IMR-90 (cell line): ENCODE data around the gene ARPP21. TPM values are rescaled to one million over a fixed set of nuclear protein-coding genes. Genes with fewer than 3 reads are reported as not detected.

Source experiments
- ATAC-seq: fragments of 200-7000 bp; cut with Tn5 transposase; 2 replicates; pipeline ENCODE4 v1.9.1; 2020; ENCODE audit warnings: low read depth, mild to moderate bottlenecking, moderate library complexity
- Bru-seq: library from RNA; stranded (reverse); fragments of 400-500 nt; gene quantifications from one replicate; lab custom pipeline; 2021; lab: Mats Ljungman, UMichigan
- BruChase-seq, 2 experiments: library from RNA; stranded (reverse); fragments of 400-500 nt; gene quantifications; one replicate each; lab custom pipeline; 2021; lab: Mats Ljungman, UMichigan
- BruUV-seq: library from RNA; stranded (reverse); fragments of 400-500 nt; replicated peaks from 2 replicates; lab custom pipeline; 2021; lab: Mats Ljungman, UMichigan
- CTCF ChIA-PET: fragments of 300-600 bp; formaldehyde crosslinking; extraction: SDS; loops from one replicate; lab custom pipeline; 2021; ENCODE audit warnings: antibody characterized with exemption; lab: Yijun Ruan, JAX
- POLR2A ChIA-PET: fragments of 300-600 bp; sonication (Branson Sonifier 250); formaldehyde crosslinking; loops from one replicate; lab custom pipeline; 2022; ENCODE audit warnings: antibody characterized with exemption; ENCODE audit not compliant: unreplicated experiment; lab: Charles Lee
- DNase-seq: peaks from one replicate; pipeline ENCODE4 v3.0.0; 2013
- H2AFZ ChIP-seq: replicated peaks from 2 replicates; pipeline ENCODE3; 2013; ENCODE audit warnings: low read length, mild to moderate bottlenecking; ENCODE audit not compliant: poor library complexity
- H2AK5ac ChIP-seq: 2 replicates; pipeline ENCODE4 v1.6.1; 2013; ENCODE audit warnings: low read depth, low read length, inconsistent platforms
- H2AK9ac ChIP-seq: replicated peaks from 2 replicates; pipeline ENCODE3; 2013; ENCODE audit warnings: mild to moderate bottlenecking, low read depth, low read length, moderate library complexity; ENCODE audit not compliant: poor library complexity
- H2BK120ac ChIP-seq: 2 replicates; pipeline ENCODE4 v1.6.1; 2013; ENCODE audit warnings: low read depth, low read length, inconsistent platforms
- H2BK15ac ChIP-seq: 3 replicates; pipeline ENCODE4 v1.6.1; 2013; ENCODE audit warnings: low read depth, low read length, inconsistent platforms
- H2BK20ac ChIP-seq: 2 replicates; pipeline ENCODE4 v1.6.1; 2013; ENCODE audit warnings: low read depth, mild to moderate bottlenecking, inconsistent platforms, low read length, moderate library complexity
- H2BK5ac ChIP-seq: 2 replicates; pipeline ENCODE4 v1.6.1; 2013; ENCODE audit warnings: mild to moderate bottlenecking, low read depth, low read length, inconsistent platforms; ENCODE audit not compliant: poor library complexity, severe bottlenecking
- H3K14ac ChIP-seq: replicated peaks from 2 replicates; pipeline ENCODE4 v1.6.1; 2013; ENCODE audit warnings: low read depth, low read length, inconsistent platforms
- H3K18ac ChIP-seq: 2 replicates; pipeline ENCODE4 v1.6.1; 2013; ENCODE audit warnings: low read depth, low read length, control low read depth
- H3K23ac ChIP-seq: 2 replicates; pipeline ENCODE4 v1.6.1; 2013; ENCODE audit warnings: low read depth, low read length, inconsistent platforms
- H3K27ac ChIP-seq: 2 replicates; pipeline ENCODE4 v1.5.1; 2013; ENCODE audit warnings: mild to moderate bottlenecking, control low read depth, low read length; ENCODE audit not compliant: insufficient read depth
- H3K27me3 ChIP-seq: 2 replicates; pipeline ENCODE4 v1.6.1; 2013; ENCODE audit warnings: low read length; ENCODE audit not compliant: control insufficient read depth, insufficient read depth
- H3K36me3 ChIP-seq: 2 replicates; pipeline ENCODE4 v1.6.1; 2013; ENCODE audit warnings: low read length, mixed read lengths; ENCODE audit not compliant: control insufficient read depth, insufficient read depth
- H3K4ac ChIP-seq: 2 replicates; pipeline ENCODE4 v1.6.1; 2013; ENCODE audit warnings: low read depth, low read length, inconsistent platforms
- H3K4me1 ChIP-seq: 2 replicates; pipeline ENCODE4 v1.6.1; 2013; ENCODE audit warnings: low read length, mixed read lengths; ENCODE audit not compliant: control insufficient read depth, insufficient read depth
- H3K4me2 ChIP-seq: 2 replicates; pipeline ENCODE4 v1.6.1; 2013; ENCODE audit warnings: low read depth, mild to moderate bottlenecking, control low read depth, low read length, moderate library complexity
- H3K4me3 ChIP-seq: 2 replicates; pipeline ENCODE4 v1.5.1; 2013; ENCODE audit warnings: low read depth, mild to moderate bottlenecking, control low read depth, low read length, moderate library complexity; ENCODE audit not compliant: insufficient read depth
- H3K56ac ChIP-seq: 2 replicates; pipeline ENCODE4 v1.6.1; 2013; ENCODE audit warnings: low read length, inconsistent platforms; ENCODE audit not compliant: insufficient read depth; ENCODE audit errors: extremely low read depth
- H3K79me1 ChIP-seq, 2 experiments: 2 replicates each; pipeline ENCODE4 v1.6.1; 2013; ENCODE audit warnings: low read length in 2 of 2, inconsistent platforms in 1 of 2, low read depth in 1 of 2
- H3K9ac ChIP-seq: 2 replicates; pipeline ENCODE4 v1.6.1; 2013; ENCODE audit warnings: low read depth, low read length, control low read depth
- H3K9me1 ChIP-seq: 2 replicates; pipeline ENCODE4 v1.6.1; 2013; ENCODE audit warnings: low read length, inconsistent platforms; ENCODE audit not compliant: insufficient read depth
- H3K9me3 ChIP-seq: 2 replicates; pipeline ENCODE4 v1.6.1; 2013; ENCODE audit warnings: low read length; ENCODE audit not compliant: control insufficient read depth, insufficient read depth
- H4K20me1 ChIP-seq: 2 replicates; pipeline ENCODE4 v1.6.1; 2013; ENCODE audit warnings: low read length, inconsistent platforms; ENCODE audit not compliant: insufficient read depth
- H4K5ac ChIP-seq: 2 replicates; pipeline ENCODE4 v1.6.1; 2013; ENCODE audit warnings: mild to moderate bottlenecking, low read depth, low read length, control low read depth
- H4K8ac ChIP-seq, 2 experiments: 2 replicates each; pipeline ENCODE4 v1.6.1; 2013; ENCODE audit warnings: low read depth in 2 of 2, low read length in 2 of 2, control low read depth in 1 of 2, inconsistent platforms in 1 of 2
- H4K91ac ChIP-seq: 2 replicates; pipeline ENCODE4 v1.6.1; 2013; ENCODE audit warnings: low read depth, low read length, inconsistent platforms; ENCODE audit not compliant: insufficient read depth
- BHLHE40 ChIP-seq: fragments of 150-350 bp; IDR thresholded peaks from 2 replicates; pipeline ENCODE4 v1.6.1; 2016; ENCODE audit warnings: mild to moderate bottlenecking, low read depth, low read length
- CHD1 ChIP-seq: IDR thresholded peaks from 2 replicates; pipeline ENCODE4 v1.6.1; 2012; ENCODE audit warnings: low read depth, low read length, improper control_type of control experiment
- FOS ChIP-seq: fragments of 150-350 bp; IDR thresholded peaks from 2 replicates; pipeline ENCODE4 v1.6.1; 2016; ENCODE audit warnings: low read depth, low read length
- MAFK ChIP-seq: IDR thresholded peaks from 2 replicates; pipeline ENCODE4 v1.6.1; 2012; ENCODE audit warnings: low read depth, low read length, improper control_type of control experiment
- MAZ ChIP-seq: IDR thresholded peaks from 2 replicates; pipeline ENCODE4 v1.6.1; 2012; ENCODE audit warnings: low read depth, mild to moderate bottlenecking, low read length, improper control_type of control experiment, moderate library complexity, borderline replicate concordance
- NFE2L2 ChIP-seq: fragments of 150-350 bp; IDR thresholded peaks from 2 replicates; pipeline ENCODE4 v1.6.1; 2016; ENCODE audit warnings: low read depth, mild to moderate bottlenecking, low read length
- POLR2A ChIP-seq: IDR thresholded peaks from 2 replicates; pipeline ENCODE4 v1.6.1; 2012; ENCODE audit warnings: mild to moderate bottlenecking, low read depth, low read length
- RCOR1 ChIP-seq: IDR thresholded peaks from 2 replicates; pipeline ENCODE4 v1.6.1; 2012; ENCODE audit warnings: mild to moderate bottlenecking, low read length, improper control_type of control experiment; ENCODE audit not compliant: insufficient replicate concordance
- RFX5 ChIP-seq: IDR thresholded peaks from 2 replicates; pipeline ENCODE4 v1.8.0; 2012; ENCODE audit warnings: low read depth, mild to moderate bottlenecking, low read length, moderate library complexity
- SMC3 ChIP-seq: fragments of 150-350 bp; IDR thresholded peaks from 2 replicates; pipeline ENCODE4 v1.6.1; 2016; ENCODE audit warnings: low read depth, mild to moderate bottlenecking, antibody characterized with exemption, low read length, moderate library complexity
- WGBS, 2 experiments: methylation state at CpG; one replicate each; pipeline versions ENCODE4 v1.1.5 to v1.1.7; 2013; ENCODE audit warnings: missing lambda C conversion rate in 2 of 2; ENCODE audit not compliant: insufficient read length in 1 of 2; ENCODE audit errors: extremely low coverage in 2 of 2; 5-methylcytosine and 5-hydroxymethylcytosine counted together
- dilution Hi-C: fragments of 300-500 bp; cut with HindIII; formaldehyde crosslinking; loops from one replicate; pipeline ENCODE4 v1.14.3; 2018; ENCODE audit warnings: low sequenced_read_pairs; ENCODE audit not compliant: unreplicated experiment
- in situ Hi-C: fragments of 300-500 bp; cut with MboI; formaldehyde crosslinking; loops from 3 replicates; pipeline ENCODE4 v1.14.3; 2019; ENCODE audit warnings: low sequenced_read_pairs, inconsistent platforms, mixed read lengths
- intact Hi-C: fragments of 100-400 bp; cut with micrococcal nuclease; formaldehyde crosslinking; loops from 2 replicates; pipeline ENCODE4 v1.10.0; 2022
- long read RNA-seq: library from polyadenylated mRNA; unstranded; transcript quantifications from one replicate; pipeline ENCODE4 v2.0.0, GENCODE V29; 2021; ENCODE audit not compliant: unreplicated experiment
- polyA plus RNA-seq, 3 experiments: library from polyadenylated mRNA; depleted of rRNA; stranded (reverse); fragments of >200 nt; gene quantifications; 2 replicates each; pipeline ENCODE4 v1.2.3, GENCODE V29; 2012; ENCODE audit warnings: low replicate concordance in 1 of 3
- total RNA-seq: library from RNA; depleted of rRNA; stranded (reverse); fragments of >200 nt; gene quantifications from 2 replicates; pipeline ENCODE4 v1.2.3, GENCODE V29; 2012; rRNA removed
- TF ChIP-seq, protein P1 (sequence below): fragments of 150-350 bp; IDR thresholded peaks from 2 replicates; pipeline ENCODE4 v1.6.1; 2016; ENCODE audit warnings: low read depth, mild to moderate bottlenecking, low read length, moderate library complexity, borderline replicate concordance
- TF ChIP-seq, protein P2 (sequence below): conservative IDR thresholded peaks from 2 replicates; pipeline ENCODE4 v1.5.1; 2012; ENCODE audit warnings: mild to moderate bottlenecking, low read depth, low read length, improper control_type of control experiment
- TF ChIP-seq, protein P3 (sequence below): fragments of 150-350 bp; IDR thresholded peaks from 2 replicates; pipeline ENCODE4 v1.6.1; 2017; ENCODE audit warnings: mild to moderate bottlenecking, antibody characterized with exemption, low read length, low read depth

ARPP21 gene
- not detected in 2 replicates for total RNA-seq
- not detected in 2 replicates for polyA plus RNA-seq (2012; rRNA removed)
- polyA plus RNA-seq (2012; cell fraction: cytosol; rRNA removed) = not detected in 2 replicates
- polyA plus RNA-seq (2012; cell fraction: nucleus; rRNA removed; ENCODE audit: low replicate concordance) = not detected in 2 replicates
- not detected for Bru-seq, nascent RNA
- BruChase-seq, experiment 1, labeled RNA remaining after a 6-hour chase = not detected
- not detected for BruChase-seq, experiment 2, labeled RNA remaining after a 2-hour chase
- long read RNA-seq = 0 reads

DNA sequence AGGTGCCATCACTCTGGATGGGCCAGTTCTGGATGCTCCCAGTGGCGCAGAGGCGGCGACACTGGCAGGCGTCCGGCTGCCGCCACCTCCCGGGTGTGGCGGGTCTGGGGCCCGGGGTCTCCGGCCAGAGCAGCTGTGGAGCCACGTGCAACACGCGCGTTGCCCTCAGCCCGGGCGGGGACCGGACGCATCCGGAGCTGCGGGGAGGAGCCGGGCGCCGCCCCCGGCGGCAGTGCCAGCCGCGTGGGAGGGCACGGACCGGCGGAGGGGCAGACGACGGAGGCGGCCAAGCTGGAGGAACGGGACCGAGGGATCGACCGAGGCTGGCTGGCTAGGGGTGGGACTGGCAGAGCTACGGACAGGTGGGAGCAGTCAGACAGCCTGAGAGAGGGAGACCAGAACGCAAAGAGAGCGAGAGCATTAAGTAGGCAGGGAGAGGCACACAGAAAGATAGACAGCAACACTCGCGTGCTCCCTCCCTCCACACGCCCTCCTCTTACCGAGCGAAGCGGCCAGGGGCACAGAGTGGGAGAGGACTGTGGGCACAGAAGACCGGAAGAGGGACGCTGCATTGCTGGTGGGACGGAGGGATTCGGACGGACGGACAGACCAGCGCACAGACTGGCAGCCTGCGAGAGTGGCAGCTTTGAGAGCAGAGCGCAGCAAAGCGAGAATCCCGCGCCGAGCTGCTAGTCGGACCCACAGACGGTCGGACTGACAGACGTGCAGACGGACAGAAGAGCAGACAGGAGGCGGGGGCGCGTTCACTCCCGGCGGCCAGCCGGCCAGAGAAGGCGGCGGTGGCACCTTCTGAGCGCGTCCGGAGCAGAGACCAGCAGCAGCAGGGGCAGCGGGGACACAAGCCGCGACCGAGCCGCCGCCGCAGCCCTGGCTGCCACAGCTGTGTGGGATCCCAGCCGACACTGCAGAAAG is at the start of gene ARPP21:
Gene ARPP21 (plus strand): TSS at position 272 of the 933 bp plus-strand sequence. CDS start 42,227 bp downstream, outside the sequence.
- Histone ChIP-seq H2AK5ac (no peak within 1 kb of the TSS), H3K23ac (no peak within 1 kb of the TSS), H3K79me1 (no peaks in the 10 kb centered on the region), H2AFZ (peak within 1 kb of the TSS; percentile 61), H3K56ac (no peak within 1 kb of the TSS), H3K4me2 (no peak within 1 kb of the TSS), H3K18ac (no peak within 1 kb of the TSS), H4K91ac (no peak within 1 kb of the TSS), H2BK15ac (no peak within 1 kb of the TSS), H3K4me3 (0 out of 2 replicates have a peak within 1 kb of the TSS, but pooled peaks have one; percentile 9), H2BK20ac (no peak within 1 kb of the TSS), H3K14ac (no peak within 1 kb of the TSS), H3K27me3 (no peaks in the 10 kb centered on the region; the same call in none of the 2 replicates), H3K36me3 (no peaks in the 10 kb centered on the region), H2BK120ac (no peak within 1 kb of the TSS), H4K20me1 (no peaks in the 10 kb centered on the region), H3K9me3 (peaks cover 2% of the 10 kb centered on the region), H2AK9ac (no peak within 1 kb of the TSS), H4K5ac (no peak within 1 kb of the TSS), H3K27ac (no peak within 1 kb of the TSS), H3K9ac (no peak within 1 kb of the TSS), H3K9me1 (no peaks in the 10 kb centered on the region), H4K8ac (no peak within 1 kb of the TSS), H3K4me1 (no peaks in the 10 kb centered on the region), H3K4ac (no peak within 1 kb of the TSS), H2BK5ac (no peak within 1 kb of the TSS)
- intact Hi-C loops = no loop called here
- WGBS, 2 experiments = 2% methylated on average over 42 of the region's 83 CpGs; no CpG with 5 or more reads in 1 of the 2 experiments
- no TSS peak for BruUV-seq
- no peak for DNase-seq
- dilution Hi-C loops = no loop called here
- POLR2A ChIA-PET = no interaction called here
- ATAC-seq = peak; percentile 44
- CTCF ChIA-PET = no interaction called here
- in situ Hi-C loops = no loop called here
- TF ChIP-seq CHD1 (no peak), SMC3 (no peak), MAZ (no peak), POLR2A (no peak), FOS (no peak), RCOR1 (no peak), BHLHE40 (no peak), MAFK (no peak), RFX5 (no peak), NFE2L2 (no peak)
- TF ChIP-seq, protein P1, sequence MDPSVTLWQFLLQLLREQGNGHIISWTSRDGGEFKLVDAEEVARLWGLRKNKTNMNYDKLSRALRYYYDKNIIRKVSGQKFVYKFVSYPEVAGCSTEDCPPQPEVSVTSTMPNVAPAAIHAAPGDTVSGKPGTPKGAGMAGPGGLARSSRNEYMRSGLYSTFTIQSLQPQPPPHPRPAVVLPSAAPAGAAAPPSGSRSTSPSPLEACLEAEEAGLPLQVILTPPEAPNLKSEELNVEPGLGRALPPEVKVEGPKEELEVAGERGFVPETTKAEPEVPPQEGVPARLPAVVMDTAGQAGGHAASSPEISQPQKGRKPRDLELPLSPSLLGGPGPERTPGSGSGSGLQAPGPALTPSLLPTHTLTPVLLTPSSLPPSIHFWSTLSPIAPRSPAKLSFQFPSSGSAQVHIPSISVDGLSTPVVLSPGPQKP = no peak
- TF ChIP-seq, protein P2, sequence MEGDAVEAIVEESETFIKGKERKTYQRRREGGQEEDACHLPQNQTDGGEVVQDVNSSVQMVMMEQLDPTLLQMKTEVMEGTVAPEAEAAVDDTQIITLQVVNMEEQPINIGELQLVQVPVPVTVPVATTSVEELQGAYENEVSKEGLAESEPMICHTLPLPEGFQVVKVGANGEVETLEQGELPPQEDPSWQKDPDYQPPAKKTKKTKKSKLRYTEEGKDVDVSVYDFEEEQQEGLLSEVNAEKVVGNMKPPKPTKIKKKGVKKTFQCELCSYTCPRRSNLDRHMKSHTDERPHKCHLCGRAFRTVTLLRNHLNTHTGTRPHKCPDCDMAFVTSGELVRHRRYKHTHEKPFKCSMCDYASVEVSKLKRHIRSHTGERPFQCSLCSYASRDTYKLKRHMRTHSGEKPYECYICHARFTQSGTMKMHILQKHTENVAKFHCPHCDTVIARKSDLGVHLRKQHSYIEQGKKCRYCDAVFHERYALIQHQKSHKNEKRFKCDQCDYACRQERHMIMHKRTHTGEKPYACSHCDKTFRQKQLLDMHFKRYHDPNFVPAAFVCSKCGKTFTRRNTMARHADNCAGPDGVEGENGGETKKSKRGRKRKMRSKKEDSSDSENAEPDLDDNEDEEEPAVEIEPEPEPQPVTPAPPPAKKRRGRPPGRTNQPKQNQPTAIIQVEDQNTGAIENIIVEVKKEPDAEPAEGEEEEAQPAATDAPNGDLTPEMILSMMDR = no peak
- TF ChIP-seq, protein P3, sequence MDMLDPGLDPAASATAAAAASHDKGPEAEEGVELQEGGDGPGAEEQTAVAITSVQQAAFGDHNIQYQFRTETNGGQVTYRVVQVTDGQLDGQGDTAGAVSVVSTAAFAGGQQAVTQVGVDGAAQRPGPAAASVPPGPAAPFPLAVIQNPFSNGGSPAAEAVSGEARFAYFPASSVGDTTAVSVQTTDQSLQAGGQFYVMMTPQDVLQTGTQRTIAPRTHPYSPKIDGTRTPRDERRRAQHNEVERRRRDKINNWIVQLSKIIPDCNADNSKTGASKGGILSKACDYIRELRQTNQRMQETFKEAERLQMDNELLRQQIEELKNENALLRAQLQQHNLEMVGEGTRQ = no peak
